Islet precursor cell (in vitro differentiated cells): ENCODE data around the gene TAF1B.
A peak's percentile ranks its signal among the peaks of the same experiment; 100 is the strongest.
"Not testable (repeated sequence)": the region's sequence is repeated elsewhere in the genome, so short reads cannot be mapped to it uniquely, and the experiment has no call there.

ENCODE experiments used
- DNase-seq: peaks from one replicate; pipeline ENCODE4 v3.0.0-alpha.2; 2018

Gene TAF1B

DNA sequence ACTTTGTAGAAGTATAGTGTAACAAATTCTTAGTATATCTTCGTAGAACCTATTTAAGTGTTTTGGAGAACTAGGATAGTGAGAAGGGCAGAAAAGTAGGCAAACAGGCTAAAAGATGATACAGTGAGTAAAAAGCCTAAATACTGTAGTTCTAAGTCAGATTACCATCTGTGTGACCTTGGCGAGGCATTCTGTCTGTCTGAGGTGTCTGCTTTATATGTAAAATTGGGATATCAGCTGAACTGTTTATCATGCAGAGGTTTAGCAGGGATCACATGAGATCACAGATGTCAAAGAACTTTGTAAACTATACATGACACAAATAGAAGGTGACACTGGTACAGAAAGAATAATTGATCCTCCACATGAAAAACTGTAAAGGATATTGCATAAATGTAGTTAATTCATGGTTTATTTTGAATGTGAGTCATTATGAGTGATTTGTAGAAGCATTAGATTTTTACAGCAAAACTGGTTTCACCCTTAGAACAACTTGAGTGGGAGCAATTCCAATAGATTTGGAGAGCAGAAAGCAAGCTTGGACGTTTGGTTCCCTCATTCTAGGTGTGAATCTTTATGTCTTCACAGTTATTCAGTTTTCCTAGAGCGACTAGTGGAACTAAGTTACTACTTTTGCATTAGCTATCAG is 41.9 kb downstream of the TAF1B start:
- no peak for DNase-seq

DNA sequence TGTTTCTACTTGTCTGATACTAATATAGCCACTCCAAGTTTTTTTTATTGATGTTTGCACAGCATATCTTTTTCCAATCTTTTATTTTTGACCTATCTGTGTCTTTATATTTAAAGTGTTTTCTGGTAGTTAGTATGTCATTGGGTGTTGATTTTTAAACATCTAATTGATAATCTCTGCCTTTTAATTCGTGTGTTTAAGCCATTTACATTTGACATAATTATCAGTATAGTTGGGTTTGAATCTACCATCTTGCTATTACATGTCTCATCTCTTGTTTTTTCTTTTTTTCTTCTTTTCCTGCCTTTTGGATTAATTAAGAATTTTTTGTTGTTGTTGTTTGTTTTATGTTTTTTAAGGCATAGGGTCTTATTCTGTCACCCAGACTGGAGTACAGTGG is 44.2 kb downstream of the TAF1B start:
- no peak for DNase-seq

DNA sequence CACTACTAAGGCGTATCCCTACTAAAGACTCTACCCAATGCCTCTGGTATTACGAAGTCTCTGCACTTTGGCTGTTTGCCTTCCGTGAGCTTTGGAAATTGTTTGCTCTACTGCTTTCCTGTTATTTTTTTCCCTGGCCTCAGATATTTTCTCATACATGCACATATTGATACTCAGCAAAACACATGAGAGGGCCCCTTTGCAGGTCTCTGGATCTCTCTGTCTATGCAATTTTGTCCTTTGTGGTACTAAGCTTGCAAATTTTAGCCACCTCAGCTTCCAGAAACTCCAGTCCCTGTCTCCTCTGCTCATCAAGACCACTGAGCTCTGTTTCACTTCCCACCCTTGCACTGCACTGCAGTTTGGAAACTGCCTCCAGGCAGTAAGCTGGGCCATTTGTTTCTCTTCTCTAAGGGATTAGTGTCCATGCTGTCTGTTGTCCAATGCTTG is 46.6 kb downstream of the TAF1B start:
- peak; percentile 73 for DNase-seq

DNA sequence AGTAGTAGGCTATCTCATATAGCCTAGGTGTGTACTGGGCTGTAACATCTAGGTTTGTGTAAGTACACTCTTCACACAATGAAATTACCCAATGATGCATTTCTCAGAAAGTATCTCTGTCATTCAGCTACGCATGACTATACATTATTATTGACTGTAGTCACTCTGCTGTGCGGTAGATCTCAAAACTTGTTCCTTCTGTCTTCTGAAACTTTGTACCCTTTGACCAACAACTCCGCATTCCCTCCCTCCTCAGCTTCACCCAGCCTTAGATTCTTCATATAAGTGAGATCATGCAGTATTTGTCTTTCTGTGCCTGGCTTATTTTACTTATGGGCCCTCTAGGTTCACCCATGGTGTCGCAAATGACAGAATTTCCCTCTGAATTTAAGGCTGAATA is 49.0 kb downstream of the TAF1B start:
- DNase-seq: no peak

DNA sequence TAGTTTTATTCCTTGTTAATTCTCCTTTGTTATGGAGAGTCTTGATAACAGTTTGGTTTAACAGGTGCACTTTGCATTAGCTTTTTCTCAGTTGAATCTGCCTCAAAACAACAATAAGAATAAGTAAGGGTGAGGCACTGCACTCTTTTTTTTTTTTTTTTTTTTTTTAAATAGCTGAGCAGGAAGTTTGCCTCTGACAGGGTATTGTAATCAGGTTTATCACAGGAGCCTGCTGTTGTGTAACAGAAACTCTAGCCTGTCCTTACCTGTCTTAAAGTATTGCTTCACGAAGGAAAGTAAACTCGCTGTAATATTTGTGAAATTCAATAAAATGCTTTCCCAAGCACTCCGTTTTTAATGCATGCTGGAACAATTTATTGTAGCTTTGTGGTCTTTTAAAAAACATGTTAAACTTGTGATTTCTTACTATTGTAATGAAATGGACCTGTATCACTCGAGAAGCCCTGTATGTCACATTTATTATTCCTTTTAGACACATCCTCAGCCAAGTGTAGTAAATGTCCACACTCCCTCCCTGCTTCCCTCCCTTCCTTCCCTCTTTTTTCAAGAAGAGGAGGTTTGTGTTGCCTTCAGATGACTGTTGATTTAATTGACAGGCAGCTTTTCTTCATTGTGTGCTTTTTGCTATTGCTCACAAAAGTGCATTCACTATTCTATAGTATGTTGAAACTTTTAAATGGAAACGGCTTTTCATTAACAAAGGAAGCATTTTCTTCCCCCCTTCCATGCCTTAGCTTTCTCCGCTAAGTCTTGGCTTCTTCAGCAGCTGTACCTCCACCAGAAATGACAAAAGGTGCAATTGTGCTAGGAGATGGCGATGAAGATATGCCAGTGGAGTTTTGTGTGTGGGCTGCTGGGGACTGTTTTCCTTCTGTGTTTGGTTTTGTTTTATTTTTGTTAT is 52.7 kb downstream of the TAF1B start:
- no peak for DNase-seq

DNA sequence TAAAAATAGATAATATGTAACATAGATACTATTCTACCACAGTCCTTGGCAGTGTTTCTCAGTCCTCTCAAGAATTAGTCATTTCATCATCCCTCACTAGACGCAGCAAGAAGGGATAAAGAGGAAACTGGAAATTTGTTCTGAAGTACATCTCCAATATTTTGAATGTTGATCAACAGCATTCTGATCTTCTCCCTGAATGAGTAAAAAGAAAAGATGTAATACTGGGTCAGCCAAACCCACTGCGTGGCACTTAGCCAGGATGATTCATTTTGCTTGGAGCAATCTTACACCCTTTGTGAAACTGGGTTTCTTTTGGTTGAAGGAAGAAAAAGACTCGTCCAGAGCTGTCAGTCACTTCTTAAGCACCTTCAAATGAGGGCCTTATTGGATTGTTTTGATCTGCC is 54.1 kb downstream of the TAF1B start:
- no peak for DNase-seq

DNA sequence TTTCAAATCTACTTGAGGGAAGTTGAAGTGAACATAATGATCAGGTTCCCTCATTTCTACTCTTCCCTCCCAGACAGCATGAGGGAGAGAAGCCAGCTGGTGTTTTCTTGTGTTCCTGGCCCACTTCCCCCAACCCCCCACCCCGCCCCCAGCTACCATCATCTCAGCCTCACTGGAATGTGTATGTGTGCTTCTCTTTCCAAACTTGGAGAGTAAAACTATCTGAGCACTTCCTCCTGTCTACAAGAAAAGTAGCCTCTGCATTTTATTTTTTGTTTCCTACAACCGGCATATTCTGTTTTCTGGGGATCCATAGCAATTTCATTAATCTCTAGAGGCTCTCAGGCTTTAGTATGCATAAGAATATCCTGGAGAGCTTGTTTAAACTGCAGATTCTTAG is 54.6 kb downstream of the TAF1B start:
- peak; percentile 69 for DNase-seq

DNA sequence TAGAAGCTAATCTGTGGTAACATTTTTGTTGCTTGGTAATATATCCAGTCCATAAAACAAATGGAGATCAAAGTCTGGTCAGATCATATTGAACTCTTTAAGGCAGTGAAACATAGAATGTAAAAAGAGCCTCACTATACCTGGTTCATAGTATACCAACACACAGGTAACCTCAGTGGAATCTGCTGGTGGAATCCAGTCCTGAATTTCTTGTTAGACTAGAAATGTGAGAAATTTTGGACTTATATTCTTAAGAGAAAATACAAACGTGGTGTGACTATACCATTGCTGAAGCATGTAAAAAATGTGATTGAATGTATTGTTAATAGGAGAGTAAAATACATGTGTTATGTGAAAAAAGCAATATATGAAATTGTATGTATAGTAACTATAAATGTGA is 62.1 kb downstream of the TAF1B start:
- DNase-seq: no peak

DNA sequence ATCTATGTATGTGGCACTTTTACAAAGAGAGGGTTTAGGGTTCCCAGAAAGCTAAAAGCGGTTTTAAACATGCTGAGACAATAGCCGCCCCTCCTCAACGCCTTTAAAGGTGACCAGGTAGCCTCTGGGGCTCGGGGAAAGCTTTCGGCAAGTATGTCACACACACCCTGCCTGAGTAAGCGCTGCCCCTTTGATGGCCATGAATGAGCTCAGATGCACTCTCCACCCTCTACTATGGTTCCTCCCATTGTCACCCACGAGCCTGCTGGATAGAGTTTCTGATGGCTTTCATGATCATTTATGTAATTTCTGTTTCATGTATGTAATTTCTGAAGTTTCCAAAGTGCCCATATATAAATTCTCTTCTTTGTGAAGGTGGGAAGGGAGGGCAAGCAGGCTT is 64.1 kb downstream of the TAF1B start:
- no peak for DNase-seq

DNA sequence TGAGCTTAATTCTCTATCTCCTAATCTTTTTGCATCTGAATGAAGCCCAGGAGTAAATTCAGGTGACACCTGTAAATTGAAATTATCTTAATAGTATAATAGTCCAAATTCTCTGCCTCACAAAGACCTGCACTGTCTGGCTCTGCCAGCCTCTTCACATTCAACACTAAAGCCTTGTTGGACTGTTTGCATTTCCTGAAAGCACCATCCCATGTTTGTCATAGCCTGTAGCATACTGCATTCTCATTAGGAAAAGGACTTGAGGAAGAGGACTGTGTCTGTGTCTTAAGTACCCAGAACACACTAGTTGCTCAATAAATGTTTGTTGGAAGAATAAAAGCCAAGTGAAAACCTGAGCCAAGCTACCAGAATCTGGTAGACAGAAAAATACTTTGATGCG is 65.4 kb downstream of the TAF1B start:
- no peak for DNase-seq

DNA sequence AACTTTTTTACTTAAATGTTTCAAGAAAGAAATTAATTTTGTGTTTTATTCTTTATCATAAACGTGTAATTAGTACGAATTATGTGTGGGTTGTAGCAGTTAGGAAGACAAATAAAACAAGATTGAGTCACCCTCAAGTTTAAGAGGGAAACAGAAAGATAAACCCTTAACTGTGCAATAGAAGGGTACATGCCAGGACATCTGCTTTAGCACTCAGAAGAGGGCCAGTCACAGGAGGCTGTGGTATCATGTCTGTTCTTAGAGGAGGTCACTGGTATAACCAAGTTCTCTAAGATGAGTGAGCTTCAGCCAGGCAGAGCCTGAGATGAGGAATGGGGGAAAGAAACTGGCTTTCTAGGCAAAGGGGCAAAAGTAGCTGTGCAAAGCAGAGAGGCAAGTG is 65.8 kb downstream of the TAF1B start:
- DNase-seq: no peak

DNA sequence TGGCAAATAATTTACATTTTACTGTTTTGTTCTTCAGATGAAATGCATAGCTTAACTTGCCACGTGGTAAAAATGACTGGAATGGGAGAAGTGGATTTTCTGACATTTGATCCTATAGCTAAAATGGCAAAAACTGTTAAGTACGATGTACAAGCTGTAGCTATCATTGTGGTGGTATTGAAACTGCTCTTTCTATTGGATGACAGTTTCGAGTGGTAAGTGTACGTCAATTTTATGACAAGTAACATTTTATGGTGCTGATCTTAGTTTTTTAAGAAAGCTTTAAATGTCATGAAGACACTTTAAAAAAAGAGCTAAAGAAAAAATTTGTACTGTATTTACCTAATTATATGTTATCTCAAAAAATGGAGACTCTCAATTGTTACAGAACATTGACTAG is 67.4 kb downstream of the TAF1B start:
- DNase-seq: no peak

DNA sequence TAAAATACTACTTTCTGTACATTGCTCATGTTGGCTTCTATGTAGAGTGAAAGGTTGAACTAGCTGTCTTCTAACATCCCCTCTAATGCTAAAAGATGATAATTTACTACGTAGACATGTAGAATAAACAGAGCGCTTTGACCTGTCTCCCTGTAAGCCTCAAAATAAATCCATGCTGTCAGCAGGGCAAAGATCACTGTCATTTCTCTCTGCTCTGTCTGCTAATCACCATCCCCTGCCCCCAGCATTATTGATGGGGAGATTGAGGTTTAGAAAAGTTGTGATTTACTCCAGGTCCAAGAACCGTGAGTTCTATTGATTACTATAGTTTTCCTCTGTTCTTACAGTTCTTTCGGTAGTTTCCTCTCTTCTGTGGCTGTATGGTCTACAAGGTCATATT is 69.2 kb downstream of the TAF1B start:
- no peak for DNase-seq

DNA sequence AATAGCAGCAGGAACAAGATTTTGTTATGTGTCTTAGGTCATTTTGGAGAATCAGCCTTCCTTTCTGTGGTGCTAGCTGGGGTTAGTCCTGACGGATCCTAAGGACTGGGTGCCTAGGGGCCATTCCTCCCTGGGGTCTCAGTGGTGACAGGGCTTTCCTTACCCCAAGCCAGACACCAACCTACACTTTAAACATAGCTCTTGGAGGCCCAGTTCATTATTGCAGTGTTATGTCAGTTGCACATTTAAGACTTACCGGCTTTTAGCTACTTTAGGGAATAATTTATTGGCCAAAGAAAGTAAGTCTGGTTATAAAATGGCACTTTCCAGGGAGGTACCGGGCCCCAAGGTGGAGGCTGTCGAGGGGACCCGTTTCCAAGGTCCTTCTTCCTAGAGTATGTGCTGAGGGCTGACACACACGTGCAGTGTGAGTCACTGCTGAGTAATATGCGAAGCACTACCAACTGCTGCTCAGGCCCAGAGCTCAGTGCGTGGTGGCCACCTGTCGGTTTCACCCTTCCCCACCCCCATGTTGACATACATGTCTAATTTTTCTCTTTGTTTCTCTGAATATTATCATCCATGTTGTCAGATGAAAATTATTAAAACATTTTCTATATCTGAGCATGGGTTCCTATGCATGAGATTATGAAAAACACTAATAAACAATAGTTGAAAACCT is 71.3 kb downstream of the TAF1B start:
- DNase-seq: peak; percentile 83

DNA sequence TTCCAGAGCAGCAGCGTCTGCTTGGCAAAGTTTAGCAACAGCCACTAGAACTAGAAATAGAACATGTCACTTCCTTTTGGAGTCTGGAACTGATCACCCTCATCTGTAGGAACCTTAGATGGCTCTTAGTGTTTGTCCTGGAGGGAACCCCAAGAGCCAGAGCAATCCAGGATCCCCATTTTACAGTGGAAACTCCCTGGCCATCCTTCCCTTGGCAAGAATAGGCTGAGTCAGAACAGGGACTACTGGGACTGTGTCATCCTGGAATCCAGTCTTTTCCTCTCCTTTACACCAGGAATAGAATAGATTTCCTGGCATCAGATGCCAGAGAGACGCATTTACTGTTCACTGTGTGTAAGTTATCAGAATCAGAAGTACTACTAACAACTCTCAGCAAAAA is 75.0 kb downstream of the TAF1B start:
- no peak for DNase-seq

DNA sequence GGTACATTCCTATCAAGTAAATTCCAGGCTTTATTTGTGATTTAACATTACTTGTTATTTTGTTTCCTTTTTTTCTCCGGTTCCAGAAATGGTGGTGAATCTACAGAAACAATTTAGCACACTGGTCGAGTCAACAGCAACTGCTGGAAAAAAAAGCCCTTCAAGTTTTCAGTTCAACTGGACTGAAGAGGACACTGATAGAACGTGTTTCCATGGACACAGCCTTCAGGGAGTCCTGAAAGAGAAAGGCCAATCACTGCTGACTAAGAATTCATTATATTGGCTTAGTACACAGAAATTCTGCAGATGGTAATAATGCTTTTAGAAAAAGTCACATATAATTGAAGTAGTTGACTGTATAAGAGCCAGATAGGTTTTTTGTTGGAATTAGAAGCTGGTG is 76.2 kb downstream of the TAF1B start:
- no peak for DNase-seq

DNA sequence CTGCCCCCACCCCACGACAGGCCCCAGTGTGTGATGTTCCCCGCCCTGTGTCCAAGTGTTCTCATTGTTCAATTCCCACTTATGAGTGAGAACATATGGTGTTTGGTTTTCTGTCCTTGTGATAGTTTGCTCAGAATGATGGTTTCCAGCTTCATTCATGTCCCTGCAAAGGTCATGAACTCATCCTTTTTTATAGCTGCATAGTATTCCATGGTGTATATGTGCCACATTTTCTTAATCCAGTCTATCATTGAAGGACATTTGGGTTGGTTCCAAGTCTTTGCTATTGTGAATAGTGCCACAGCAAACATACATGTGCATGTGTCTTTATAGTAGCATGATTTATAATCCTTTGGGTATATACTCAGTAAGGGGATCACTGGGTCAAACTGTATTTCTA is 83.7 kb downstream of the TAF1B start:
- not testable (repeated sequence) for DNase-seq

DNA sequence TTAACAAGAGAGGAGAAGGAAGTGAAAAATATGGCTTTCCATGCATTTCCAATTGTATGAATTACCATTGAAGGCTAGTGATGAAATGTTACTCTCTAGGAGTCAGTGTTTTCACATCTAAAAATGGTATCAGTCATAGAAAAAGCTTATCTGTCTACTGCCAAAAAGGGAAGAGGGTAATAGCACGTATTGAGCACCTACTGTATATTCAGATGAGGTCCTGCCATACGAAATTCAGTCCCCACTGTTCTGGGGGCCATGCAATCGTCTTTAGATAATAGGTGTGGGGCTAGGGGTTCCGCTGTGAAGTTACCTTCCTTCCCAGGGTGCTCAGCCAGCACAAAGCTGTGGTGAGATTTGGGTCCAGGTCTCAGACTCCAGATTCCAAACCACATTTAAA is 94.0 kb downstream of the TAF1B start:
- DNase-seq: no peak

DNA sequence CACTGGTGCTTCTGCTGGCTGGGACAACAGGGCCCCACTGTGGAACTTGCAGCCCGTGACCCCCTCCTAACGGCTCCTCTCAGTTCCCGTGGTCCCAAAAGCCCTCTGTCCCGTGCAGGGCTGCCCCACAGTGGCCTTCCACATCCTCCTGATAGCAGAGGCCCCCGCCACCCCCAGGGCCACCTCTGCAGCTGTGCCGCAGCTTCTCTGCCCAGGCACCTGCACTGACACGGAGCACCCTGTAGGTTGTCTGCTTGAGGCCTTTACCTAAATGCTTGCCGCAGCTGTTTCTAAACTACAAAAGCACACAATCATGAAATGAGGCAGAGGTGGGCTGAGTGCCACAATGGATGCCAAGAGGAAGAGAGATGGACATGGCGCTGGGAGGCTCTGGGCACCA is 94.7 kb downstream of the TAF1B start:
- DNase-seq: no peak

DNA sequence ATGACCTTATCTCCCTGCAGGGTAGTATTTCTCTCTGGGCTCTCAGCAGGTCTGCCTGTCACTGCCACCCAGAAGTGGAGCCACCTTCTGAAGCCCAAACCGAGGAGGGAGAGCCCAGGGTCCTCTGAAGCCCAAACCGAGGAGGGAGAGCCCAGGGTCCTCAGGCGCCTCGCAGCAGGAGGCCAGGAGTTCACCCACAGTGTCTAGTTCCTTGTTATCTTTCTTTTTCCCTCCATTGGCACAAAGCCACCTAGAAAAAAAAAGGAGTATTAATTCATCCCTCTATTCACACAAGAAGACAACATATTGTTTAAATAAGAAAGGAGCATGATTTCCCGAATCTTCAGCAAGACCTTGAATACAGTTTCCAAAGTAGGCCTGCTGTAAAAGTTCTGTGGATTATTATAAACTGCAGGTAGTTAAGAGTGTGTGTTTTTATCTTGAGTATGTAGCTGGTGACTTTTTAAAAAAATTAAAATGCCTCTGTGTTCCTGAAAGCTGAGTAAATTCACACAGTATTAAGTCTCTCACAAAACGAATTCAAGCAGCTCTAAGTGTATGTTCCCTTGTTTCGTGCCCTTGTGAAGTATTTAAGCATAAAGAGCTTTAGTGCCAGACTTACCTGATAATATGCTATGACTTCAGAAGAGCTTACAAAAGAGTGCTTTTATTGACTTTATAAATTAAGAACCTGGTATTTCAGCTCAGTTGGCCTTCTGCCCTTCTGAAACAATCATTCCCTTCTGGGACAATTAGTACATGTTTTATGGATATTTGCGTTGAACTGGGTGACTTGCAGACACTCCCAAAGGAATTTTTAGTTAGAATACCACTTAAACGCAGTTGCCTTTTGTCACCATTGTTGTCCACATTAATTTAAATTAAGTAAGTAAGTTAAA is 96.6 kb downstream of the TAF1B start:
- no peak for DNase-seq

DNA sequence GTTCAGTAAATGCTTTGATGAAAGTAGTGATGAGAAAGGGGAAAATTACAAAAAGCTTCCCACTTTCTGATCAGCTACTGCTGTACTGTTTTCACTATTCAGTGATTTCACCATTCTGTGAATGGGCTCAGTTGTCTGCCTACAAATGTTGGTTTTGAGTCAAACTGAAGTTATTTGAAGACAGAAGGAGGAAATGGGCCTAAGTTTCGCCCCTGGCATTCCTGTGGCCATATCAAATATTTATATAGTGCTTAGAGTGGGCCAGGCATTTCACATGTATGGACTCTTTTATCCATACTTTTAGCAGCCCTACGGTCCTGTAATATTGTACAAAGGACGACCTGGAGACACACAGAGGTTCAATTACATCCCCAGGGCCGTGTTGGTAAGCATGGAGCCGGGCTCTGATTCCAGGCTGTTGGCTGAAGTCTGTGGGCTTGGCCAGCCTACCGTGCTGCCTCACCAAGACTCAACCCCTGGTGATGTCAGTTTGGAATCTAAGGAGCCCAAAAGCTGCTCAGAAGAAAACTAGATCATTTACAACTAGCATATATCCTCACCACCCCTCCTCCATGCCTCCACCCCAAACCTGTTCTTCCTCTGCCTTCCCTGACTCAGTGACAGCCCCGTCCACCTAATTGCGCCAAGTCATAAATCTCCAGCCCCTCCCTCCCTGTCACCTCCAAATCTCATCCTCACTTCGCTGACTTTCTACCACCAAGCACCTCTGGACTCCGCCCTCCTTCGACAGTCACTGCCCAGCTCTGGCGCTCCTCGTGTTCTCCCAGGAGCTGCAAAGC is 98.1 kb downstream of the TAF1B start:
- DNase-seq: peak; percentile 76

DNA sequence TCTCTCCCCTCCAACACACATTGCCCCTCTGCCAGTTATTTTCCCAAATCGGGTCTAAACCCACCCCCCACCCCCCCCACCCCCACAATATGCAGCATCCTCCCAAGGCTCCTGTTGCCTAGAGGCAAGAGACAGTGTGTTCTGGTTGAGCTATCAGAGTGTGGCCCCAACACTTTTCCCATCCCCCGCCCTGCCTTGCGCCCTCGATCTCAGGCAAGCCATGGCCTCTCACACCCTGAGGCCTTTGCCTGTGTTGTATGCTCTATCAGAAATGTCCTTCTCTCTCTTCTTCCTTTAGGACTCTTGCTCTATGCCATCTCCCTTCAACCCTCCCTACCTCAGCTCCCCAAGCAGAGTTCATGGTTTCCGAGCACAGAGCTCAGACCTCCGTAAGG is 98.7 kb downstream of the TAF1B start:
- DNase-seq: no peak
